ENCODE measurements around the gene VARS2. TPM values are rescaled to one million over a fixed set of nuclear protein-coding genes. Genes with fewer than 3 reads are reported as not detected.

Gene VARS2
- total RNA-seq: 21.4 and 21.5 TPM in 2 replicates

GRCh38 chr6:30914076-30914853 lies at the start of gene VARS2:
Gene VARS2, plus strand, starts transcription at chr6:30914238. Its CDS starts 599 bp downstream, at chr6:30914837.

GRCh38 chr6:30883685-30884520 lies 30.1 kb upstream of the VARS2 start, which contains the start of gene DDR1:
Gene DDR1, plus strand, starts transcription at chr6:30884519. Its CDS starts 4,211 bp downstream, at chr6:30888730.

GRCh38 chr6:30907758-30908591 lies 6.1 kb upstream of the VARS2 start, which contains the start of gene GTF2H4:
Gene GTF2H4, plus strand, starts transcription at chr6:30908207.

GRCh38 chr6:30931969-30932645 lies 18.1 kb downstream of the VARS2 start, which contains the start of gene SFTA2:
Gene SFTA2, minus strand, starts transcription at chr6:30932170. Its CDS starts 74 bp downstream, at chr6:30932096.

GRCh38 chr6:30940361-30940986 lies 26.4 kb downstream of the VARS2 start, which contains the start of gene MUCL3:
Gene MUCL3, plus strand, starts transcription at chr6:30940973. Its CDS starts 27 bp downstream, at chr6:30941000.

Other genes with a start within 250 kb of the VARS2 start
- 39.2 and 51.0 TPM in 2 replicates for gene DHX16, start 241.2 kb upstream of the VARS2 start, total RNA-seq
- 49.8 and 53.6 TPM in 2 replicates for gene PPP1R18, start 227.6 kb upstream of the VARS2 start, total RNA-seq
- gene NRM, start 223.3 kb upstream of the VARS2 start, total RNA-seq: 2.2 and 4.0 TPM in 2 replicates
- gene MDC1, start 197.0 kb upstream of the VARS2 start, total RNA-seq: 4.6 and 13.2 TPM in 2 replicates
- 508 and 873 TPM in 2 replicates for gene TUBB, start 193.9 kb upstream of the VARS2 start, total RNA-seq
- gene FLOT1, start 171.6 kb upstream of the VARS2 start, total RNA-seq: 154 and 155 TPM in 2 replicates
- 41.9 and 49.7 TPM in 2 replicates for gene IER3, start 169.7 kb upstream of the VARS2 start, total RNA-seq
- gene DDR1, start 29.7 kb upstream of the VARS2 start, total RNA-seq: 8.6 and 22.4 TPM in 2 replicates
- 11.2 and 13.1 TPM in 2 replicates for gene GTF2H4, start 6.0 kb upstream of the VARS2 start, total RNA-seq
- gene SFTA2, start 17.9 kb downstream of the VARS2 start, total RNA-seq: not detected in 2 replicates
- not detected in 2 replicates for gene MUCL3, start 26.7 kb downstream of the VARS2 start, total RNA-seq
- gene MUC21, start 69.5 kb downstream of the VARS2 start, total RNA-seq: not detected in 2 replicates
- not detected in 2 replicates for gene MUC22, start 96.2 kb downstream of the VARS2 start, total RNA-seq
- not detected in 2 replicates for gene C6orf15, start 198.3 kb downstream of the VARS2 start, total RNA-seq
- gene PSORS1C1, start 200.6 kb downstream of the VARS2 start, total RNA-seq: 1.00 and 1.2 TPM in 2 replicates
- not detected in 2 replicates for gene CDSN, start 206.2 kb downstream of the VARS2 start, total RNA-seq
- not detected in 2 replicates for gene PSORS1C2, start 224.8 kb downstream of the VARS2 start, total RNA-seq
- gene CCHCR1, start 243.6 kb downstream of the VARS2 start, total RNA-seq: 25.6 and 36.6 TPM in 2 replicates
- 11.7 and 43.2 TPM in 2 replicates for gene TCF19, start 244.4 kb downstream of the VARS2 start, total RNA-seq

Data from uterine smooth muscle cell (primary cell).